Smooth muscle cell (in vitro differentiated cells): ENCODE data around the gene CCT2. TPM values are rescaled to one million over a fixed set of nuclear protein-coding genes. Genes with fewer than 3 reads are reported as not detected.

Experiments used
- DNase-seq: peaks from one replicate; lab custom pipeline; 2025; ENCODE audit not compliant: unreplicated experiment; lab: John Stamatoyannopoulos, UW
- H2AFZ ChIP-seq: fragments of 200-600 bp; sonication (generic); 2 replicates; pipeline ENCODE4 v1.6.0; 2016; ENCODE audit warnings: antibody characterized with exemption, low read depth, mild to moderate bottlenecking
- H3F3A ChIP-seq: fragments of 200-600 bp; sonication (generic); 2 replicates; pipeline ENCODE4 v1.6.0; 2017; ENCODE audit warnings: antibody characterized with exemption, low read depth
- H3K27ac ChIP-seq: fragments of 200-600 bp; sonication (generic); 2 replicates; pipeline ENCODE4 v1.5.1; 2016; ENCODE audit warnings: low read depth, mild to moderate bottlenecking
- H3K27me3 ChIP-seq: fragments of 200-600 bp; sonication (generic); 2 replicates; pipeline ENCODE4 v1.6.1; 2016; ENCODE audit warnings: low read depth, mild to moderate bottlenecking
- H3K36me3 ChIP-seq: fragments of 200-600 bp; sonication (generic); 2 replicates; pipeline ENCODE4 v1.5.1; 2016; ENCODE audit warnings: low read depth
- H3K4me1 ChIP-seq: fragments of 200-600 bp; sonication (generic); 2 replicates; pipeline ENCODE4 v1.5.1; 2016; ENCODE audit warnings: low read depth
- H3K4me2 ChIP-seq: fragments of 200-600 bp; sonication (generic); 2 replicates; pipeline ENCODE4 v1.6.0; 2016; ENCODE audit warnings: mild to moderate bottlenecking
- H3K4me3 ChIP-seq: fragments of 200-600 bp; sonication (generic); 2 replicates; pipeline ENCODE4 v1.5.1; 2016; ENCODE audit warnings: mild to moderate bottlenecking
- H3K79me2 ChIP-seq: fragments of 200-600 bp; sonication (generic); 2 replicates; pipeline ENCODE4 v1.6.0; 2016; ENCODE audit warnings: low read depth, mild to moderate bottlenecking
- H3K9ac ChIP-seq: fragments of 200-600 bp; sonication (generic); 2 replicates; pipeline ENCODE4 v1.6.0; 2016; ENCODE audit warnings: low read depth
- H3K9me3 ChIP-seq: fragments of 200-600 bp; sonication (generic); replicated peaks from 2 replicates; pipeline ENCODE4 v1.5.1; 2016; ENCODE audit warnings: low read depth
- H4K20me1 ChIP-seq: fragments of 200-600 bp; sonication (generic); 2 replicates; pipeline ENCODE4 v1.6.0; 2016; ENCODE audit warnings: low read depth
- CTCF ChIP-seq: fragments of 200-600 bp; sonication (generic); IDR thresholded peaks from 2 replicates; pipeline ENCODE4 v1.5.1; 2017; ENCODE audit warnings: borderline replicate concordance, mild to moderate bottlenecking, antibody characterized with exemption; ENCODE audit not compliant: insufficient read depth, poor library complexity, severe bottlenecking
- whole genome bisulfite sequencing: methylation state at CpG from one replicate; pipeline ENCODE4 v1.1.7; 2016; ENCODE audit warnings: low lambda C conversion rate; 5-methylcytosine and 5-hydroxymethylcytosine counted together
- polyA plus RNA-seq: library from polyadenylated mRNA; unstranded; fragments of >200 nt; fragmentation: Nextera tagmentation; extraction: Ambion mirVana; gene quantifications from 2 replicates; pipeline ENCODE4 v1.2.1, GENCODE V29; 2016
- total RNA-seq: library from RNA; depleted of rRNA; stranded (reverse); fragments of >200 nt; gene quantifications from 2 replicates; pipeline ENCODE4 v1.2.3, GENCODE V29; 2014

Gene CCT2
- total and polyA plus RNA-seq, 2 experiments from 2014 or later: 151 to 236 TPM

GRCh38 chr12:69616025-69616424, 30.8 kb downstream of the CCT2 start:
- no peak overlapping the region for H3K9ac ChIP-seq
- no peak for DNase-seq
- 91% methylated on average over 14 of the region's 14 CpGs for WGBS
- H2AFZ ChIP-seq: no peak overlapping the region
- no peaks in the 10 kb centered on the region for H3K79me2 ChIP-seq
- H3K4me3 ChIP-seq: no peak overlapping the region
- H3F3A ChIP-seq: no peaks in the 10 kb centered on the region
- TF ChIP-seq CTCF: no peak
- no peaks in the 10 kb centered on the region for H3K36me3 ChIP-seq
- H3K27me3 ChIP-seq: no peaks in the 10 kb centered on the region
- no peak overlapping the region for H3K27ac ChIP-seq
- H3K4me1 ChIP-seq: no peaks in the 10 kb centered on the region
- no peak overlapping the region for H3K4me2 ChIP-seq
- no peaks in the 10 kb centered on the region for H4K20me1 ChIP-seq
- H3K9me3 ChIP-seq: no peaks in the 10 kb centered on the region

- Histone ChIP-seq H3K79me2 (no peaks in the 10 kb centered on the region), H4K20me1 (no peaks in the 10 kb centered on the region), H3F3A (no peaks in the 10 kb centered on the region), H3K9me3 (no peaks in the 10 kb centered on the region), H3K27ac (no peak overlapping the region), H3K4me2 (no peak overlapping the region), H3K9ac (no peak overlapping the region), H3K4me3 (no peak overlapping the region), H2AFZ (no peak overlapping the region), H3K4me1 (no peaks in the 10 kb centered on the region), H3K27me3 (no peaks in the 10 kb centered on the region), H3K36me3 (no peaks in the 10 kb centered on the region)
- DNase-seq: no peak
- no peak for TF ChIP-seq CTCF
- WGBS: 71% methylated on average over 6 of the region's 6 CpGs
Observed at GRCh38 chr12:69619050-69619449, 33.8 kb downstream of the CCT2 start.

GRCh38 chr12:69620077-69620476, 34.8 kb downstream of the CCT2 start:
- H3K4me3 ChIP-seq: no peak overlapping the region
- no peak overlapping the region for H3K9ac ChIP-seq
- H3K79me2 ChIP-seq: no peaks in the 10 kb centered on the region
- no peaks in the 10 kb centered on the region for H3K9me3 ChIP-seq
- no peaks in the 10 kb centered on the region for H4K20me1 ChIP-seq
- no peak for DNase-seq
- no peaks in the 10 kb centered on the region for H3K27me3 ChIP-seq
- no peak for TF ChIP-seq CTCF
- no peak overlapping the region for H3K27ac ChIP-seq
- H2AFZ ChIP-seq: no peak overlapping the region
- 94% methylated on average over 4 of the region's 4 CpGs for WGBS
- no peaks in the 10 kb centered on the region for H3K36me3 ChIP-seq
- no peaks in the 10 kb centered on the region for H3K4me1 ChIP-seq
- no peak overlapping the region for H3K4me2 ChIP-seq
- H3F3A ChIP-seq: no peaks in the 10 kb centered on the region

GRCh38 chr12:69620921-69621320, 35.7 kb downstream of the CCT2 start:
- Histone ChIP-seq H3F3A (no peaks in the 10 kb centered on the region), H3K27ac (no peak overlapping the region), H3K27me3 (no peaks in the 10 kb centered on the region), H4K20me1 (no peaks in the 10 kb centered on the region), H3K4me3 (no peak overlapping the region), H3K9ac (no peak overlapping the region), H3K4me2 (no peak overlapping the region), H3K9me3 (no peaks in the 10 kb centered on the region), H3K4me1 (no peaks in the 10 kb centered on the region), H2AFZ (no peak overlapping the region), H3K36me3 (no peaks in the 10 kb centered on the region), H3K79me2 (no peaks in the 10 kb centered on the region)
- WGBS: 87% methylated on average over 2 of the region's 2 CpGs
- DNase-seq: no peak
- TF ChIP-seq CTCF: no peak
